Measurements from ENCODE around the gene SERGEF. TPM values are rescaled to one million over a fixed set of nuclear protein-coding genes. Genes with fewer than 3 reads are reported as not detected.

Gene SERGEF
- total RNA-seq, 1 experiment from 2014 or later = 26.1 TPM

DNA sequence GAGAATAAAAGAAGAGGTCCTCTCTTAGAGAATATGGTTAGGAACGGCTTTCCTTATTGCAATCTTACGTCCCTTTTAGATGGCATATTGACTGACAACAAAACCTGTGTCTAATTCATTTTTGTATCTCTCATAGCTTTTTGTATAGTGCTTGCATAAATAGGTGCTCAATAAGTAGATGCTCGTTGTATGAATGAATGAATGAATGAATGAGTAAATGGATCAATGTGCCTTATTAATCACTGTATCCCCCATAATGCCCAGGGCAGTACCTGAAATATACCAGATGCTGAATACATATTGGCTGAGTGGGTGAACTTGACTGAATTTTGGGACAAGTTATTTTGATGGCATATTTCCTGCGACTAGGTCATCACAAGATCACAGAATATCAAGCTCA lies 97.9 kb downstream of the SERGEF start:
- TF ChIP-seq, protein P1, sequence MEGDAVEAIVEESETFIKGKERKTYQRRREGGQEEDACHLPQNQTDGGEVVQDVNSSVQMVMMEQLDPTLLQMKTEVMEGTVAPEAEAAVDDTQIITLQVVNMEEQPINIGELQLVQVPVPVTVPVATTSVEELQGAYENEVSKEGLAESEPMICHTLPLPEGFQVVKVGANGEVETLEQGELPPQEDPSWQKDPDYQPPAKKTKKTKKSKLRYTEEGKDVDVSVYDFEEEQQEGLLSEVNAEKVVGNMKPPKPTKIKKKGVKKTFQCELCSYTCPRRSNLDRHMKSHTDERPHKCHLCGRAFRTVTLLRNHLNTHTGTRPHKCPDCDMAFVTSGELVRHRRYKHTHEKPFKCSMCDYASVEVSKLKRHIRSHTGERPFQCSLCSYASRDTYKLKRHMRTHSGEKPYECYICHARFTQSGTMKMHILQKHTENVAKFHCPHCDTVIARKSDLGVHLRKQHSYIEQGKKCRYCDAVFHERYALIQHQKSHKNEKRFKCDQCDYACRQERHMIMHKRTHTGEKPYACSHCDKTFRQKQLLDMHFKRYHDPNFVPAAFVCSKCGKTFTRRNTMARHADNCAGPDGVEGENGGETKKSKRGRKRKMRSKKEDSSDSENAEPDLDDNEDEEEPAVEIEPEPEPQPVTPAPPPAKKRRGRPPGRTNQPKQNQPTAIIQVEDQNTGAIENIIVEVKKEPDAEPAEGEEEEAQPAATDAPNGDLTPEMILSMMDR (IDR thresholded peaks at IDR 0.05; ENCODE audit: unreplicated experiment) = no peak
- Mint-ChIP-seq H3K4me1 (ENCODE audit: insufficient read depth, unreplicated experiment) (no peaks in the 10 kb centered on the region), H3K9me3 (ENCODE audit: unreplicated experiment) (no peaks in the 10 kb centered on the region), H3K27ac (ENCODE audit: low read depth, unreplicated experiment) (no peak overlapping the region), H3K27me3 (ENCODE audit: insufficient read depth, unreplicated experiment) (no peaks in the 10 kb centered on the region), H3K4me3 (ENCODE audit: unreplicated experiment) (no peak overlapping the region), H3K36me3 (ENCODE audit: insufficient read depth, unreplicated experiment) (no peaks in the 10 kb centered on the region)
- DNase-seq (ENCODE audit: unreplicated experiment) = no peak
- intact Hi-C loops (cut with micrococcal nuclease) = no loop called here
- no TSS peak for BruUV-seq (replicated peaks)
- POLR2A ChIA-PET = no interaction called here
- CTCF ChIA-PET = interaction anchor here (0.8 to 2.7 kb wide), 4 partner anchors 9 to 63 kb away, joined by 3 to 12 read pairs (median 6); no protein-coding TSS in a partner anchor

DNA sequence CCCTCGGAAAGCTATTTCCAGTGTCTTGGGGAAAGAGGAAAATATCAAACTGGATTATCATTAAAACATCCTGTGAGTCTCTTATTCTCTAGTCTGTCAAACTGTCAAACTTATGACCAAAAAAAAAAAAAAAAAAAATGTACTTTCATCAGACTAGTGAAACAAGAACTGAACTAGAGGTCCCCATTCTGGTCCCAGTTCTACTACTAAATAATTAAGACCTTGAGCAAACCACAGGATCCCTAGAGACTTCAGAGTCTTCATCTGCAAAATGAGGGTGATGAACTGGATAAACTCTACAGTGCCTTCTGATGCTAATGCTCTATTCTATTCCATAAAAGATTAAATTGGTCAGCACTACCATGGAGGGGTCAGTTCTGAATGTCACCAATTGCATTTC lies 105.8 kb downstream of the SERGEF start:
- intact Hi-C loops (cut with micrococcal nuclease) = no loop called here
- no peak for DNase-seq (ENCODE audit: unreplicated experiment)
- ChIA-PET POLR2A (interaction anchor here (0.7 to 1.4 kb wide), 2 partner anchors 176 to 282 kb away, joined by 4 to 5 read pairs; no protein-coding TSS in a partner anchor), CTCF (interaction anchor here (0.8 to 4.1 kb wide), 3 partner anchors 8 to 177 kb away, joined by 4 to 21 read pairs (median 12); no protein-coding TSS in a partner anchor)
- Mint-ChIP-seq H3K27ac (ENCODE audit: low read depth, unreplicated experiment) (no peak overlapping the region), H3K27me3 (ENCODE audit: insufficient read depth, unreplicated experiment) (no peaks in the 10 kb centered on the region), H3K9me3 (ENCODE audit: unreplicated experiment) (no peaks in the 10 kb centered on the region), H3K4me1 (ENCODE audit: insufficient read depth, unreplicated experiment) (no peaks in the 10 kb centered on the region), H3K4me3 (ENCODE audit: unreplicated experiment) (no peak overlapping the region), H3K36me3 (ENCODE audit: insufficient read depth, unreplicated experiment) (no peaks in the 10 kb centered on the region)
- TF ChIP-seq, protein P1 (IDR thresholded peaks at IDR 0.05; ENCODE audit: unreplicated experiment) = no peak
- no TSS peak for BruUV-seq (replicated peaks)

DNA sequence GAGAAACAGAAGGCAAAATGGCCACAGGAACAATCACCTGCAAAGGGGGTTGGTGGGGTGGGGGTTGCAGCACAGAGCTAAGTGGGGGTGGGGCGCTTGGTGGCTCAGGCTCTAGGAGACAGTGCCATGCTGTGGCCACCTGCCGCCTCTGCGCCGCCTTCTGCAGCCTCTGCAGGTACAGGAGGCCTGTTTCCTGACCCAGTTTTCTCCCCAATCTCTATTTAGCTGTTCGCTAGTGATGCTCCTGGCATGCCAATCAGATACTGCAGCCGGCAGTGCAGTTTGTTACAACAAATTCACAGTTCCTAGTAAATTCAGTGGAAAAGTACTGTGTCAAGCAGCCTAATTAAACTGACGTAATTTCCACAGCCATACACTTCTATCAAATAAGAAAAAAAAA lies 106.4 kb downstream of the SERGEF start:
- CTCF ChIA-PET = interaction anchor here (0.5 to 4.1 kb wide), 13 partner anchors 9 to 652 kb away, joined by 3 to 21 read pairs (median 3); no protein-coding TSS in a partner anchor
- TF ChIP-seq, protein P1 (IDR thresholded peaks at IDR 0.05; ENCODE audit: unreplicated experiment) = peak; percentile 14
- Mint-ChIP-seq H3K27ac (ENCODE audit: low read depth, unreplicated experiment) (no peak overlapping the region), H3K36me3 (ENCODE audit: insufficient read depth, unreplicated experiment) (no peaks in the 10 kb centered on the region), H3K9me3 (ENCODE audit: unreplicated experiment) (no peaks in the 10 kb centered on the region), H3K4me3 (ENCODE audit: unreplicated experiment) (no peak overlapping the region), H3K4me1 (ENCODE audit: insufficient read depth, unreplicated experiment) (no peaks in the 10 kb centered on the region), H3K27me3 (ENCODE audit: insufficient read depth, unreplicated experiment) (no peaks in the 10 kb centered on the region)
- BruUV-seq (replicated peaks) = no TSS peak
- POLR2A ChIA-PET = interaction anchor here (0.7 to 1.4 kb wide), 2 partner anchors 175 to 282 kb away, joined by 4 to 5 read pairs; no protein-coding TSS in a partner anchor
- peak; percentile 17 for DNase-seq (ENCODE audit: unreplicated experiment)
- intact Hi-C loops (cut with micrococcal nuclease) = no loop called here

DNA sequence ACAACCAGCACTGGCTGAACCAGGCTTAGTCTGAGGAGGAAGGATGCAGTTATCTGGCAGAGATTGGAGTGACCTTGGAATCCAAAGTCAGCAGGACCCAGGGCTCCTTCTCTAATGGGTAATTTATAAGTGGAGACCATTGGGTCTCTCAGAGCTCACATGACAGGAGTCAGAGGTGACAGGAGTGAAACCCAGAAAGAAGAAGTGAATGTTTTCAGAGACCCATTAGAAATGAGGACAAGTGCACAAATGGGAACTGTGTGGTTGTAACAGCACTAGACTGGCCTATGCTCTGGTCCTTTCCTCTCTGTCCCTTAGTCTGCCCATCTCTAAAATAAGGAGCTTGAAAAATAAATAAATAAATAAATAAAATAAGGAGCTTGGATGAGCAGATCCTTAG lies 107.4 kb downstream of the SERGEF start:
- TF ChIP-seq, protein P1 (IDR thresholded peaks at IDR 0.05; ENCODE audit: unreplicated experiment) = no peak
- ChIA-PET POLR2A (interaction anchor here (0.7 to 1.4 kb wide), 2 partner anchors 19 to 174 kb away, joined by 3 to 5 read pairs; no protein-coding TSS in a partner anchor), CTCF (interaction anchor here (0.7 to 4.1 kb wide), 13 partner anchors 10 to 183 kb away, joined by 3 to 21 read pairs (median 4); no protein-coding TSS in a partner anchor)
- no TSS peak for BruUV-seq (replicated peaks)
- Mint-ChIP-seq H3K36me3 (ENCODE audit: insufficient read depth, unreplicated experiment) (no peaks in the 10 kb centered on the region), H3K4me3 (ENCODE audit: unreplicated experiment) (no peak overlapping the region), H3K27me3 (ENCODE audit: insufficient read depth, unreplicated experiment) (no peaks in the 10 kb centered on the region), H3K9me3 (ENCODE audit: unreplicated experiment) (no peaks in the 10 kb centered on the region), H3K27ac (ENCODE audit: low read depth, unreplicated experiment) (no peak overlapping the region), H3K4me1 (ENCODE audit: insufficient read depth, unreplicated experiment) (no peaks in the 10 kb centered on the region)
- DNase-seq (ENCODE audit: unreplicated experiment) = no peak
- intact Hi-C loops (cut with micrococcal nuclease) = no loop called here
